IgD-negative memory B cell (primary cell): ENCODE data around the gene GPD1L. TPM values are rescaled to one million over a fixed set of nuclear protein-coding genes. Genes with fewer than 3 reads are reported as not detected.
A peak's percentile ranks its signal among the peaks of the same experiment; 100 is the strongest.

Source experiments
- H3K27ac Mint-ChIP-seq, 3 donors: one replicate each; pipeline ENCODE4 v1.8.0; 2020 to 2022; ENCODE audit warnings: mild to moderate bottlenecking in 3 of 3, mixed read lengths in 3 of 3, moderate library complexity in 1 of 3
- H3K27me3 Mint-ChIP-seq: one replicate; pipeline ENCODE4 v1.8.0; 2021; ENCODE audit warnings: mixed read lengths
- H3K36me3 Mint-ChIP-seq: one replicate; pipeline ENCODE4 v1.8.0; 2020; ENCODE audit warnings: mild to moderate bottlenecking, mixed read lengths
- H3K4me1 Mint-ChIP-seq, 3 donors: one replicate each; pipeline ENCODE4 v1.8.0; 2020 to 2022; ENCODE audit warnings: mixed read lengths in 3 of 3, mild to moderate bottlenecking in 1 of 3
- H3K4me3 Mint-ChIP-seq, 4 donors: one replicate each; pipeline ENCODE4 v1.8.0; 2020 to 2022; ENCODE audit warnings: mild to moderate bottlenecking in 4 of 4, mixed read lengths in 4 of 4, moderate library complexity in 3 of 4
- H3K9me3 Mint-ChIP-seq, 3 donors: one replicate each; pipeline ENCODE4 v1.8.0; 2020 to 2021; ENCODE audit warnings: mixed read lengths in 3 of 3, mild to moderate bottlenecking in 1 of 3
- polyA plus RNA-seq: library from polyadenylated mRNA; unstranded; fragments of 300-500 nt; fragmentation: Illumina TruSeq; gene quantifications from one replicate; pipeline ENCODE4 v1.2.3, GENCODE V29; 2021

Gene GPD1L
- polyA plus RNA-seq, 1 donor from 2014 or later, result 6.0 TPM

DNA sequence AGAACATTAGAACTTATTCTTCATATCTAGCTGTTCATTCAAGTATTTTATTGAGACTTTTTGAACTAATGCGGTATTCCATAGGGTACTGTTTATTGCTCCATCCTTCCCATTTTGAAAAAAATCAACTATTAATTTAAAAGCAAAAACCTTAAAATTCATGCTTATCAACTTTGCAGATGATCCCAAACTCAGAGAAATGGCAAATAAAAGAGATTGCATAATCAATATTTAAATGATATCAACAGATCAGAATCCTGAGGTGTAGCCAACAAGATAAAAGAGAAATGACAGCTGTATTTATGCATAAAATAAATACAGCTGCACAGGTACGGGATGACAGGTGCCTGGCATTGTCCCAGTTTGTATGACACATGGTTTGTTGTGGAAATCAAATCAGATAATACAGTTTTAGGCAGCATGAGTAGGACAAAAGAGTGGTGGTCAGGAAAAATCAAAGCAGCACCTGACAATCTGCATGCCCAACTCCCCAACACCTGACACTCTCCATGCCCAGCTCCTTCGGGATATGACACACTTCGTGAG, 89.6 kb downstream of the GPD1L start:
- Mint-ChIP-seq H3K36me3 (peaks cover 1% of the 10 kb centered on the region), H3K4me3 (no peak overlapping the region), H3K27ac (no peak overlapping the region), H3K27me3 (peaks cover 10% of the 10 kb centered on the region), H3K9me3 (peaks cover 0 to 2% (median 0%) of the 10 kb centered on the region in 3 donors), H3K4me1 (no peaks in the 10 kb centered on the region)

GRCh38 chr3:32197991-32198390, 91.6 kb downstream of the GPD1L start:
- H3K9me3 Mint-ChIP-seq, result peaks cover 0 to 2% (median 0%) of the 10 kb centered on the region in 3 donors
- peaks cover 8% of the 10 kb centered on the region for H3K27me3 Mint-ChIP-seq
- H3K36me3 Mint-ChIP-seq, result peaks cover 3% of the 10 kb centered on the region
- H3K4me1 Mint-ChIP-seq, result no peaks in the 10 kb centered on the region
- H3K4me3 Mint-ChIP-seq, result no peak overlapping the region
- no peak overlapping the region for H3K27ac Mint-ChIP-seq

DNA sequence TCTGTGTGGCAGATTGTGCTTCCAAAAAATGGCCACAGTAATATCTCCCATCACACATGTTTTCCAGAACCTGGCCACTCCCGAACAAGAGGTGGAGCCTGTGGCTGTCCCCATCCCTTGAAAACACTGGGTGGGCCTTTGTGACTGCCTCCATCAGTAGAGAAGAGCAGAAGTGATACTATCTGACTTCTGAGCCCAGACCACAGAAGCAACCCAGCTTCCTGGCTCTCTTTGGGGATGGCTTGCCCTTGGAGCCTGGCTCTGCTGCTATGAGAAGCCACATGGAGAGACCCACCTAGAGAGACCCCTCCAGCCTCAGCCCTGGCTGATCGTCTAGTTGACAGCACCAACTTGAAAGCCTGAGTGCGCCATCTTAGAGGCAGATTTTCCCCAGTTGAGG, 92.3 kb downstream of the GPD1L start:
- Mint-ChIP-seq H3K4me1 (no peaks in the 10 kb centered on the region), H3K36me3 (peaks cover 3% of the 10 kb centered on the region), H3K4me3 (peak overlapping the region in 1 of 4 donors; percentile 44), H3K27ac (no peak overlapping the region), H3K9me3 (peaks cover 0 to 2% (median 0%) of the 10 kb centered on the region in 3 donors), H3K27me3 (peaks cover 8% of the 10 kb centered on the region)

DNA sequence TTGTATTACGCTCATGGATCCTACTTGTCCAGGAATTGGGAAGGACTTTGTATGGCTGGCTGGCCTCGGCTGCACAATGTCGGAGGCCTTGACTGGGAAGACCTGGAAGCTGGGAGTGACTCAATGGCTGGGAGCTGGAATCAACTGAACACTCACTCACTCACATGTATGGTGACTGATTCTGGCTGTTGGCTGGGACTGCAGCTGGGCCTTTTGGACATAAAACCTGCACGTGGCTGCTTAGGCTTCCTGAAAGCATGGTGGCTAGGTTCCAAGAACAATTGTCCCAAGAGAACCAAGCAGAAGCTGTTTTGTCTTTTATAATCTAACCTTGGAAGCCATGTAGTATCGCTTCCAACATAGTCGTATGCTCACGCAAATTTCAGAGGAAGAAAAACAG, 94.1 kb downstream of the GPD1L start:
- H3K4me3 Mint-ChIP-seq, result no peak overlapping the region
- peaks cover 0 to 2% (median 0%) of the 10 kb centered on the region in 3 donors for H3K9me3 Mint-ChIP-seq

DNA sequence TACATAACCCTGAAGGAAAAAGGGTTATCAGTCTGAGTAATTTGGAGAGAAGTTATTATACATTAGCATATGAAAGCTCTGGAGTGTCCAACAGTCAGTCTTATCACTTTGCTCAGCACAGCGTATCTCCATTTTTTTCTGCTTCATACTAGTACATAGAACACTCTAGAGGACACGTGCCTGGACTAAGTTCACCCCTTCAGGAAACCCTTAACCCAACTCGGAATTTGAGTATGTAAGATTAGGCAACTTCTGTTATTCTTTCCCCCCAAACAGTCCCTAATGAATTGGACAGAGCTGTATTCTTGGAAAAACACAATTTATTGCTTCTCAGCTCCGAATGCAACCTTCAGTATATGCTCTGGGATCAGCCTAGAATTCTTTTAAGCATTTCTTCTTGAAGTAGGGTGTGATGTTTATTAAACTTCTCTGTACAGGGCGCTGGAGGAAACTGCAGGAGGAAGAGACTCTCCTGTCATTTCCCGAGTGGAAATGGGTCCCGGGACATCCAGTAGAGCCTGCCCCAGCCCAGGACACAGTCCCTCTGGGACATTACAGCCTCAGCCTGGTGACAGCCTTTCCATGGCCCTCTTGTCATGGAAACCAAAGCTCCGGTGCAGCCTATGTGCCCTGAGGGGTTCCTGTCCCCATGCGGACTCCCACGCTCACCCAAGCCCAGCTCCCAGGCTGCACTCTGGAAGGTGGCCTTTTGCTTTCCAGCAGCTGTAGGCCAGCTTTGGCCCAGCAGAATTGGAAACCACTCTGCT, 94.8 kb downstream of the GPD1L start:
- Mint-ChIP-seq H3K9me3 (peaks cover 0 to 2% (median 0%) of the 10 kb centered on the region in 3 donors), H3K4me3 (no peak overlapping the region), H3K27me3 (peaks cover 9% of the 10 kb centered on the region), H3K27ac (no peak overlapping the region), H3K4me1 (peaks cover 0 to 2% (median 0%) of the 10 kb centered on the region in 3 donors), H3K36me3 (peaks cover 5% of the 10 kb centered on the region)

More for the DNA sequence above, 94.1 kb downstream of the GPD1L start:
- peaks cover 9% of the 10 kb centered on the region for H3K27me3 Mint-ChIP-seq
- H3K4me1 Mint-ChIP-seq, result no peaks in the 10 kb centered on the region
- peaks cover 3% of the 10 kb centered on the region for H3K36me3 Mint-ChIP-seq
- no peak overlapping the region for H3K27ac Mint-ChIP-seq

DNA sequence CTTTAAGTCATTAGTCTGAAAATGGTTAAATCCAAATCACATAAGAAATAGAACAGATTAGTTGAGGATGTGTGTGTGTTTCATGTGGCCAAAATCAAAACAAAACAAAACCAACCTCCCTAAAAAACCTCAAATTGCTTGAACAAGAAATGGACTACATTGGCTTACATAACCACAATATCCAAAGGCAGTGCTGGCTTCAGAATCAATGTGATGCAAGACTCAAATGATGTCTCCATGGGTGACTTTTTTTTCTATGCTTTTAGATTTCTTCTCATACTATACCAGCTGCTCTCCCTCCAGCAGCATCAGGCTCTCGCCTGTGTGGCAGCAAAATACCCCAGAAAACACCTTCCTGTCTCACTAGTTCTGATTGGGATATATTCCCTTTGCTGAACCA, 96.1 kb downstream of the GPD1L start:
- H3K4me3 Mint-ChIP-seq, result no peak overlapping the region
- no peak overlapping the region for H3K27ac Mint-ChIP-seq
- H3K27me3 Mint-ChIP-seq, result peaks cover 5% of the 10 kb centered on the region
- H3K36me3 Mint-ChIP-seq, result peaks cover 5% of the 10 kb centered on the region
- peaks cover 0 to 2% (median 0%) of the 10 kb centered on the region in 3 donors for H3K9me3 Mint-ChIP-seq
- H3K4me1 Mint-ChIP-seq, result peaks cover 0 to 2% (median 0%) of the 10 kb centered on the region in 3 donors

DNA sequence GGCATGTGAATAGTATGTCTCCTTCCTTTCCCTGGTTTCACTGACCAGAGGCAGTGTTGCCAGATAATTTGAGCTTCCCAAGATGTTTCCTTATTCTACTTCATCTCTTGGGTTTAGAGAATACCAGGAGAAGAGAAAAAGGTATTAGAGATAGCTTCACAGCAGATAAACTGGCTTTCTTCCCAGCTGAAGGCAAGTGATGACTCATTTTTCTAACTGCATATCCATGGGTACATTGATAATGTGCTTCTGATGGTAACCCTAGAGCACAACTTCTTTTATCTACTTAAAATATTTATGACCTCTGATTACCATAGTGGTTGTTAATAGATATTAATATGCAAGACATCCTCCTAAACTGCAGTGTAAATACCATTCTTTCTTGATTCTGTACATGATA, 97.4 kb downstream of the GPD1L start:
- Mint-ChIP-seq H3K27ac (no peak overlapping the region), H3K36me3 (peaks cover 5% of the 10 kb centered on the region), H3K4me3 (no peak overlapping the region), H3K4me1 (peaks cover 0 to 2% (median 1%) of the 10 kb centered on the region in 3 donors), H3K27me3 (peaks cover 4% of the 10 kb centered on the region), H3K9me3 (peaks cover 0 to 2% (median 0%) of the 10 kb centered on the region in 3 donors)

- H3K27ac Mint-ChIP-seq, result no peak overlapping the region
- peaks cover 3% of the 10 kb centered on the region for H3K36me3 Mint-ChIP-seq
- peaks cover 0 to 2% (median 1%) of the 10 kb centered on the region in 3 donors for H3K4me1 Mint-ChIP-seq
- no peak overlapping the region for H3K4me3 Mint-ChIP-seq
- H3K27me3 Mint-ChIP-seq, result peaks cover 3% of the 10 kb centered on the region
- H3K9me3 Mint-ChIP-seq, result no peaks in the 10 kb centered on the region
Measured at GRCh38 chr3:32208447-32208846, 102.0 kb downstream of the GPD1L start.

DNA sequence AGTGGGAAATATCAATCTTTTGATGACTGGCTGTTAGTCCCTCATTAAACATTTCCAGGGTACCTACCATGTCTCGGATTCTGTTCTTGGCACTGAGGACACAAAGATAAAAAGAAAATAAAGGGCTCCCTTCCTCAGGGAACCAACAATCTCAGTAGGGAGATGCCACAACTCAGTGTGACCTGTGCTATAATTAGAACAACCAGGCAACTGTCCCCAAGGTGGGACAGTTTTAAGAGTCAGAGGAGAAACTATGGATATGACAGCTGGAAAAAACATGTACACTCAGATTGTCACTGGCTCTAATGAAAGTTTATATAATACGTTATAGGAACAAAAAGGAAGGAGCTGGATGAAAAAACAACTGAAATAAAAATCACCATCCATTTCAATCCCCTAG, 108.8 kb downstream of the GPD1L start:
- peaks cover 7% of the 10 kb centered on the region for H3K27me3 Mint-ChIP-seq
- no peak overlapping the region for H3K4me3 Mint-ChIP-seq
- H3K36me3 Mint-ChIP-seq, result no peaks in the 10 kb centered on the region
- H3K4me1 Mint-ChIP-seq, result no peaks in the 10 kb centered on the region
- peaks cover 2 to 9% (median 5%) of the 10 kb centered on the region in 3 donors for H3K9me3 Mint-ChIP-seq
- H3K27ac Mint-ChIP-seq, result no peak overlapping the region

- Mint-ChIP-seq H3K4me3 (no peak overlapping the region), H3K4me1 (no peaks in the 10 kb centered on the region), H3K9me3 (peaks cover 2 to 9% (median 6%) of the 10 kb centered on the region in 3 donors), H3K36me3 (no peaks in the 10 kb centered on the region), H3K27ac (no peak overlapping the region), H3K27me3 (peaks cover 10% of the 10 kb centered on the region)
Measured at GRCh38 chr3:32216172-32216783, 109.9 kb downstream of the GPD1L start.

DNA sequence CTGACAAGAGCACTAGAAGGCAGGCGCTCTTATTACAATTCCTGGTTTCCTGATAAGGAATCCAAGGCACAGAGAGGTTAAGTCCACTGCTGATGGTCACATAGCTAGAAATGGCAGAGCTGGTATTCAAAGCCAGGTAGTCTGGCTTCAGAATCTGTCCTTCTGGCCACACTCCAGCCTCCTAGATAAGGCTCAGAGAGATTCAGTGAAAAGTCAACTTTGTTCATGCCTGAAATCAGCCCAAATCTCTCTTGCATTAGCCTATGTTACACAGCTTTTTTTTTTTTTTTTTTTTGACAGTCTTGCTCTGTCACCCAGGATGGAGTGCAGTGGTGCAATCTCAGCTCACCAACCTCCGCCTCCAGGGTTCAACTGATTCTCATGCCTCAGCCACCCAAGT, 110.9 kb downstream of the GPD1L start:
- Mint-ChIP-seq H3K4me1 (no peaks in the 10 kb centered on the region), H3K9me3 (peaks cover 2 to 9% (median 9%) of the 10 kb centered on the region in 3 donors), H3K27me3 (peaks cover 11% of the 10 kb centered on the region), H3K27ac (no peak overlapping the region), H3K36me3 (no peaks in the 10 kb centered on the region), H3K4me3 (no peak overlapping the region)

Other genes with a start within 250 kb of the GPD1L start
- 126 TPM for gene OSBPL10, start 125.4 kb upstream of the GPD1L start, polyA plus RNA-seq
- 27.7 TPM for gene ZNF860, start 124.9 kb upstream of the GPD1L start, polyA plus RNA-seq
- 0.25 TPM for gene CMTM8, start 132.1 kb downstream of the GPD1L start, polyA plus RNA-seq